NT2/D1 (cell line): ENCODE measurements around the gene FBXO28.

ENCODE experiments used
- DNase-seq: peaks from one replicate; pipeline ENCODE4 v3.0.0-alpha.2; 2011; ENCODE audit warnings: low read depth, low spot score
- H3K27me3 ChIP-seq: 2 replicates; pipeline ENCODE4 v1.6.0; 2011; ENCODE audit warnings: mild to moderate bottlenecking; ENCODE audit not compliant: insufficient read length, insufficient read depth
- H3K36me3 ChIP-seq: 2 replicates; pipeline ENCODE4 v1.6.1; 2011; ENCODE audit warnings: mild to moderate bottlenecking, low read length, mixed read lengths; ENCODE audit not compliant: insufficient read depth, insufficient read length
- H3K4me1 ChIP-seq: 2 replicates; pipeline ENCODE4 v1.5.1; 2011; ENCODE audit not compliant: insufficient read depth, insufficient read length
- H3K4me3 ChIP-seq: 2 replicates; pipeline ENCODE4 v1.5.1; 2011; ENCODE audit warnings: low read depth; ENCODE audit not compliant: insufficient read length
- H3K9ac ChIP-seq: 2 replicates; pipeline ENCODE4 v1.6.0; 2011; ENCODE audit warnings: low read depth; ENCODE audit not compliant: insufficient read length
- H3K9me3 ChIP-seq: 2 replicates; pipeline ENCODE4 v1.5.1; 2011; ENCODE audit warnings: mild to moderate bottlenecking, low read length; ENCODE audit not compliant: insufficient read depth
- SUZ12 ChIP-seq: IDR thresholded peaks from 2 replicates; pipeline ENCODE4 v1.6.1; 2011; ENCODE audit not compliant: insufficient read length, insufficient read depth; ENCODE audit errors: extremely low read depth
- YY1 ChIP-seq: IDR thresholded peaks from 2 replicates; pipeline ENCODE4 v1.6.1; 2011; ENCODE audit not compliant: insufficient read length, insufficient read depth
- ZNF274 ChIP-seq: IDR thresholded peaks from 2 replicates; pipeline ENCODE4 v1.6.1; 2011; ENCODE audit warnings: mild to moderate bottlenecking, low read depth, low read length

Gene FBXO28

GRCh38 chr1:224132901-224133300 lies 19.0 kb downstream of the FBXO28 start:
- Histone ChIP-seq H3K4me1 (no peaks in the 10 kb centered on the region), H3K4me3 (no peak overlapping the region), H3K27me3 (no peaks in the 10 kb centered on the region), H3K9ac (no peak overlapping the region), H3K36me3 (peaks cover 65% of the 10 kb centered on the region), H3K9me3 (no peaks in the 10 kb centered on the region)
- TF ChIP-seq YY1, result no peak
- no peak for TF ChIP-seq SUZ12
- no peak for TF ChIP-seq ZNF274
- no peak for DNase-seq

- H3K4me3 ChIP-seq, result no peak overlapping the region
- H3K36me3 ChIP-seq, result peaks cover 69% of the 10 kb centered on the region
- no peaks in the 10 kb centered on the region for H3K4me1 ChIP-seq
- H3K9me3 ChIP-seq, result no peaks in the 10 kb centered on the region
- TF ChIP-seq SUZ12, result no peak
- TF ChIP-seq ZNF274, result no peak
- no peak for TF ChIP-seq YY1
- no peaks in the 10 kb centered on the region for H3K27me3 ChIP-seq
- no peak overlapping the region for H3K9ac ChIP-seq
- no peak for DNase-seq
Observed at GRCh38 chr1:224133741-224134299, 19.9 kb downstream of the FBXO28 start.

- Histone ChIP-seq H3K9me3 (no peaks in the 10 kb centered on the region), H3K36me3 (peaks cover 63% of the 10 kb centered on the region), H3K27me3 (no peaks in the 10 kb centered on the region), H3K4me1 (no peaks in the 10 kb centered on the region), H3K9ac (no peak overlapping the region), H3K4me3 (no peak overlapping the region)
- no peak for TF ChIP-seq ZNF274
- TF ChIP-seq YY1, result no peak
- TF ChIP-seq SUZ12, result no peak
- DNase-seq, result no peak
Observed at GRCh38 chr1:224137518-224137917, 23.6 kb downstream of the FBXO28 start.

- Histone ChIP-seq H3K36me3 (peaks cover 59% of the 10 kb centered on the region), H3K9ac (no peak overlapping the region), H3K27me3 (no peaks in the 10 kb centered on the region), H3K4me1 (no peaks in the 10 kb centered on the region), H3K9me3 (no peaks in the 10 kb centered on the region), H3K4me3 (no peak overlapping the region)
- TF ChIP-seq YY1 (no peak), SUZ12 (no peak), ZNF274 (no peak)
- DNase-seq, result no peak
Observed at GRCh38 chr1:224138198-224138597, 24.3 kb downstream of the FBXO28 start.

GRCh38 chr1:224141693-224142092 lies 27.8 kb downstream of the FBXO28 start:
- no peak for DNase-seq
- Histone ChIP-seq H3K9me3 (no peaks in the 10 kb centered on the region), H3K36me3 (peaks cover 37% of the 10 kb centered on the region), H3K9ac (no peak overlapping the region), H3K4me1 (no peaks in the 10 kb centered on the region), H3K4me3 (no peak overlapping the region), H3K27me3 (no peaks in the 10 kb centered on the region)
- TF ChIP-seq YY1 (no peak), SUZ12 (no peak), ZNF274 (no peak)

- DNase-seq, result no peak
Observed at GRCh38 chr1:224149709-224150108, 35.8 kb downstream of the FBXO28 start.

GRCh38 chr1:224151117-224151516 lies 37.2 kb downstream of the FBXO28 start:
- no peak overlapping the region for H3K9ac ChIP-seq
- H3K9me3 ChIP-seq, result no peaks in the 10 kb centered on the region
- H3K4me3 ChIP-seq, result no peak overlapping the region
- H3K4me1 ChIP-seq, result no peaks in the 10 kb centered on the region
- no peak for DNase-seq
- TF ChIP-seq YY1 (no peak), ZNF274 (no peak), SUZ12 (no peak)
- peaks cover 37% of the 10 kb centered on the region for H3K36me3 ChIP-seq
- H3K27me3 ChIP-seq, result no peaks in the 10 kb centered on the region

More at GRCh38 chr1:224149709-224150108, 35.8 kb downstream of the FBXO28 start:
- peaks cover 34% of the 10 kb centered on the region for H3K36me3 ChIP-seq
- TF ChIP-seq SUZ12, result no peak
- H3K9ac ChIP-seq, result no peak overlapping the region
- no peak overlapping the region for H3K4me3 ChIP-seq
- no peaks in the 10 kb centered on the region for H3K27me3 ChIP-seq
- H3K9me3 ChIP-seq, result no peaks in the 10 kb centered on the region
- no peaks in the 10 kb centered on the region for H3K4me1 ChIP-seq

- peaks cover 67% of the 10 kb centered on the region for H3K36me3 ChIP-seq
- H3K9ac ChIP-seq, result no peak overlapping the region
- H3K4me1 ChIP-seq, result no peaks in the 10 kb centered on the region
- no peaks in the 10 kb centered on the region for H3K27me3 ChIP-seq
- H3K9me3 ChIP-seq, result no peaks in the 10 kb centered on the region
- DNase-seq, result no peak
- H3K4me3 ChIP-seq, result no peak overlapping the region
- TF ChIP-seq YY1, result no peak
- no peak for TF ChIP-seq SUZ12
- TF ChIP-seq ZNF274, result no peak
Observed at GRCh38 chr1:224157316-224157715, 43.4 kb downstream of the FBXO28 start.
